SU-DHL-6 (cell line): ENCODE data around the gene NELL1.

Experiments
- H2AFZ ChIP-seq: fragments of 200-600 bp; sonication (generic); 2 replicates; pipeline ENCODE4 v1.6.1; 2014; ENCODE audit warnings: low read depth, mild to moderate bottlenecking, moderate library complexity, mixed read lengths, antibody characterized with exemption, low read length; ENCODE audit not compliant: severe bottlenecking
- H3F3A ChIP-seq: fragments of 200-600 bp; shearing (Covaris generic); 2 replicates; pipeline ENCODE4 v1.6.0; 2016; ENCODE audit warnings: antibody characterized with exemption, mild to moderate bottlenecking; ENCODE audit not compliant: insufficient read depth
- H3K27ac ChIP-seq: fragments of 200-600 bp; sonication (generic); 2 replicates; pipeline ENCODE4 v1.5.1; 2016; ENCODE audit warnings: low read depth, mild to moderate bottlenecking, low read length, moderate library complexity, mixed read lengths
- H3K27me3 ChIP-seq: fragments of 200-600 bp; sonication (generic), shearing (Covaris generic); 2 replicates; pipeline ENCODE4 v1.6.0; 2014; ENCODE audit warnings: mild to moderate bottlenecking, low read length
- H3K36me3 ChIP-seq: fragments of 200-600 bp; sonication (generic); 2 replicates; pipeline ENCODE4 v1.6.1; 2014; ENCODE audit warnings: mild to moderate bottlenecking, low read length, mixed read lengths
- H3K4me2 ChIP-seq: fragments of 300-600, 200-600 bp; shearing (Covaris generic), sonication (generic); 2 replicates; pipeline ENCODE4 v1.6.0; 2014; ENCODE audit warnings: low read length, low read depth, mild to moderate bottlenecking; ENCODE audit not compliant: poor library complexity, severe bottlenecking
- H3K4me3 ChIP-seq: fragments of 200-600 bp; sonication (generic); 2 replicates; pipeline ENCODE4 v1.5.1; 2014; ENCODE audit warnings: antibody characterized with exemption, low read length, mild to moderate bottlenecking, mixed read lengths; ENCODE audit not compliant: insufficient read depth, poor library complexity, severe bottlenecking
- H3K79me2 ChIP-seq: fragments of 200-600 bp; sonication (generic); 2 replicates; pipeline ENCODE4 v1.6.1; 2014; ENCODE audit warnings: mild to moderate bottlenecking, low read length, moderate library complexity; ENCODE audit not compliant: insufficient read depth
- H3K9ac ChIP-seq: fragments of 200-600 bp; sonication (generic); 2 replicates; pipeline ENCODE4 v1.7.0; 2014; ENCODE audit warnings: mild to moderate bottlenecking, low read length
- H3K9me2 ChIP-seq: fragments of 200-600 bp; sonication (generic); replicated peaks from 2 replicates; pipeline ENCODE4 v1.6.1; 2014; ENCODE audit warnings: low read length; ENCODE audit not compliant: insufficient read depth
- H3K9me3 ChIP-seq: fragments of 200-600 bp; sonication (generic); 2 replicates; pipeline ENCODE4 v1.6.1; 2014; ENCODE audit warnings: low read length, mixed read lengths; ENCODE audit not compliant: insufficient read depth
- H4K20me1 ChIP-seq: fragments of 200-600 bp; sonication (generic); 2 replicates; pipeline ENCODE4 v1.6.1; 2014; ENCODE audit warnings: low read depth, mild to moderate bottlenecking, antibody characterized with exemption, low read length, moderate library complexity, mixed read lengths
- CTCF ChIP-seq: fragments of 200-600 bp; sonication (generic); IDR thresholded peaks from one replicate; pipeline ENCODE4 v1.5.1; 2017; ENCODE audit warnings: antibody characterized with exemption, mild to moderate bottlenecking, low read length, moderate library complexity; ENCODE audit not compliant: insufficient read depth, poor library complexity, severe bottlenecking
- EZH2phosphoT487 ChIP-seq: fragments of 200-600 bp; sonication (generic), shearing (Covaris generic); conservative IDR thresholded peaks from 2 replicates; pipeline ENCODE4 v1.6.1; 2018; ENCODE audit warnings: mild to moderate bottlenecking, antibody characterized with exemption, low read length, moderate library complexity, mixed read lengths

The NELL1 gene

GRCh38 chr11:21037850-21038249 lies 368.5 kb downstream of the NELL1 start:
- H3K9me3 ChIP-seq: no peaks in the 10 kb centered on the region
- no peaks in the 10 kb centered on the region for H3F3A ChIP-seq
- no peaks in the 10 kb centered on the region for H3K27me3 ChIP-seq
- H3K27ac ChIP-seq: no peak overlapping the region
- H3K4me3 ChIP-seq: no peak overlapping the region
- H3K79me2 ChIP-seq: no peaks in the 10 kb centered on the region
- no peaks in the 10 kb centered on the region for H3K36me3 ChIP-seq
- no peak for TF ChIP-seq EZH2phosphoT487
- no peak for TF ChIP-seq CTCF
- no peak overlapping the region for H3K9ac ChIP-seq
- no peaks in the 10 kb centered on the region for H4K20me1 ChIP-seq
- H3K4me2 ChIP-seq: no peak overlapping the region
- H3K9me2 ChIP-seq: 0 out of 2 replicates have a peak, but pooled peaks cover 5% of the 10 kb centered on the region
- H2AFZ ChIP-seq: no peak overlapping the region

- no peak overlapping the region for H2AFZ ChIP-seq
- H3K9me2 ChIP-seq: 0 out of 2 replicates have a peak, but pooled peaks cover 5% of the 10 kb centered on the region
- H3K79me2 ChIP-seq: no peaks in the 10 kb centered on the region
- H4K20me1 ChIP-seq: no peaks in the 10 kb centered on the region
- H3K4me2 ChIP-seq: no peak overlapping the region
- no peak overlapping the region for H3K9ac ChIP-seq
- H3K9me3 ChIP-seq: no peaks in the 10 kb centered on the region
- H3F3A ChIP-seq: no peaks in the 10 kb centered on the region
- no peaks in the 10 kb centered on the region for H3K36me3 ChIP-seq
- TF ChIP-seq CTCF (no peak), EZH2phosphoT487 (no peak)
- H3K4me3 ChIP-seq: no peak overlapping the region
- no peak overlapping the region for H3K27ac ChIP-seq
- no peaks in the 10 kb centered on the region for H3K27me3 ChIP-seq
Measured at GRCh38 chr11:21038801-21039200, 369.4 kb downstream of the NELL1 start.

- no peak overlapping the region for H3K4me2 ChIP-seq
- H2AFZ ChIP-seq: no peak overlapping the region
- no peak overlapping the region for H3K27ac ChIP-seq
- H3K4me3 ChIP-seq: no peak overlapping the region
- H3K9me3 ChIP-seq: no peaks in the 10 kb centered on the region
- H3K9ac ChIP-seq: no peak overlapping the region
- no peaks in the 10 kb centered on the region for H3K36me3 ChIP-seq
- no peaks in the 10 kb centered on the region for H4K20me1 ChIP-seq
- H3K9me2 ChIP-seq: no peaks in the 10 kb centered on the region
- no peaks in the 10 kb centered on the region for H3K79me2 ChIP-seq
- H3K27me3 ChIP-seq: no peaks in the 10 kb centered on the region
- no peaks in the 10 kb centered on the region for H3F3A ChIP-seq
- TF ChIP-seq CTCF (no peak), EZH2phosphoT487 (no peak)
Measured at GRCh38 chr11:21040630-21041029, 371.2 kb downstream of the NELL1 start.
